GF-D8 (cell line): ENCODE results near the gene ZNF454.

Experiments
- DNase-seq: peaks from one replicate; lab custom pipeline; 2025; lab: John Stamatoyannopoulos, UW

Gene ZNF454

GRCh38 chr5:178940569-178941360 lies at the start of gene ZNF454:
Gene ZNF454, plus strand, starts transcription at chr5:178941198. Its CDS starts 1,594 bp downstream, at chr5:178942792.
- no peak for DNase-seq

DNA sequence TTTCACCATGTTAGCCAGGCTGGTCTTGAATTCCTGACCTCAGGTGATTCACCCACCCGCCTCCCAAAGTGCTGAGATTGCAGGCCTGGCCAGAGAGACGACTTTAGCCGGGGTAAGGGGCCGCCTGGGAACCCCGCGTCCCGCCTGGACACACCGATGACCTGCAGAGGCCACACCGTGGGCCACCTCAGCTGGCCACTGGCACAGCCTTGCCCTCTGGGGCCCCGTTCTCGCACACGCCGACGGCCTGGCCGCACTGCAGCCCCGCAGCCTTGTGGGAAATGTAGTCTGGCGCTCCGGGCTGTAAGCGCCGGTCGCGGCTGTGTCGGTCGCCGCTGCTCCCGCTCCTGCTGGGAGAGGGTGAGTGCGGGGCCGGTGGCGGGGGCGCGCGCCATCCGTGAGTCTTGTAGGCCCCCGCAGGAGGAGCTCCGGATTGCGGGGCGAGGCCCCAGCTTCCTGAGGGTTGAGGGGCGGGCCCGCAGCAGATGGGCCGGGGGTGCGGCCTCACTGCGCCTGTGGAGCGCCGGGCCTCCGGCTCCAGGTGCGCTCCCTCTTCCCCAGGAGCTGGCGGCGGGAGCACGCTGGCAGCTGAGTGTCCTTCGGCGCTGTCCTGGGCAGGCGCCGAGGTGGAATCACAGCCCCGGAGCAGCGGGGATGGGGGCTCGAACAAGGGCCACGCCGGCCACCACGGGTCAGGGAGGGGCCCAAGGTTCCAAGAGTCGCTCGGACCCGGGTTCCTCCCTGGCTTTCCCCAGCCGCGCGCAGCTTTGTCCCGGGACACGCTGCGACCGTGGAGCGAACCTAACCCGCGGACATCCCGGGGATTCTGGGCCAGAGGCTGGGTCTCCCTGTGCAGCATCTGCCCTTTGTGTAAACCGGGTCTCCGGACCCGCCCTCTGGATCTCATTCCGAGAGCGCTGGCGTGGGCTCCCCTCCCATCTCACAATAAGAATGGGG lies 45.1 kb upstream of the ZNF454 start, which contains the start of gene ZFP2:
TSS of gene ZFP2 (plus strand) at position 299 of the 957 bp plus-strand sequence. CDS start 35,401 bp downstream, outside the sequence.
- no peak for DNase-seq

DNA sequence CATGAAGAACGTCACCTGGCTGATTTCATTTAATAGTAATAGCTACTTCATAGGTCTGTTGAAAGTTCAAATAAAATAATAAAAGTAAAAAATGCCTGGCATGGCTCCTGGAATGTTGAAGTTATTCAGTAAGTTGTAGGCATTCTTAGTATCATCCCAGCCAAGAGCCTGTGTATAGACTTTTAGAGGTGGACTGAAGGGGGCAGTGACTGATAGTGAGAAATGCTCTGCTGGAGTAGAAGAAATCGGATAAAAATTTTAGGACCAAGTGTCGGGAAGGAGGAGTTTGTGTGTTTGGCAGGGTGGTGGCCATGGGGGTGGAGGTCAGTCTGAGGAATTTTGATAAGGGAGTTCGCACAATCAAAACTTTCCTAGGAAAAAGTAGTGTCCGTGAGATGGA lies 41.7 kb upstream of the ZNF454 start:
- no peak for DNase-seq

DNA sequence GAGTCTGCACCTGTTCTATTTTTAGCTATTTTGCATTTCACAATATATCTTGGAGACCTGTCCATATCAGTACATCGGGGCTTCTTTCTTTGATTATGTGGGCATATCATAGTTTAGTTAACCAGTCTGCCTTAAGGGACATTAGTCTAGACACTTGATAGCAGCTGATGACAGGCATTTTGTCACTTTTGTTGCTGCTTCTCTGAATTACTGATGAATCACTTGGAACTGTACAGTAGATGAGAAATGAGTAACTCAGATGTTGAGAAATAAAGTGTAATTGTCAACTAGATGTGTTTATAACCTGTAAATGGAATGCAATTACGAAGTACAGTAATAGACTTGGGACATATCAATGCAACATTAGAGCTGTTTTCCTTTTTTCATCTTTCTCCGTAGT lies 38.1 kb upstream of the ZNF454 start:
- DNase-seq = no peak

GRCh38 chr5:178931846-178932760 lies 8.9 kb upstream of the ZNF454 start:
- no peak for DNase-seq

- DNase-seq = no peak
Observed at GRCh38 chr5:178941361-178941760, 363 bp downstream of the ZNF454 start.

GRCh38 chr5:178965465-178966055 lies 24.6 kb downstream of the ZNF454 start:
- DNase-seq = no peak

- DNase-seq = no peak
Observed at GRCh38 chr5:178981381-178981780, 40.4 kb downstream of the ZNF454 start.

DNA sequence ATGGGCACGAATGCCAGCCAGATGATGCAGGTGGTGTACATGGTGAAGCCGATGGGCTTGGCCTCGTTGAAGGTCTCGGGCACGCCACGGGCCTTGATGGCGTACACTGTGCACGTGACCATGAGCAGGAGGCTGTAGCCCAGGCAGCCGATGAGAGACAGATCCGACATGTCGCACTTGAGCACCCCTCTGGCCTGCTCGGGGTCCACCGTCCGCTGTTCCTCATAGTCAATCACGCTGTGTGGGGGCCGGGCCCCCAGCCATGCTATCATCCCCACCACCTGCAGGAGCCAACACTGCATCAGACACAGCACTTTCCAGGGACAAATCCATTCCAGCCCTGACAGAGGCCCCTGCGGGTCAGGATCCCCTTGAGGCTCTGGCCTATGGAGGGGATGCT lies 41.9 kb downstream of the ZNF454 start:
- no peak for DNase-seq

DNA sequence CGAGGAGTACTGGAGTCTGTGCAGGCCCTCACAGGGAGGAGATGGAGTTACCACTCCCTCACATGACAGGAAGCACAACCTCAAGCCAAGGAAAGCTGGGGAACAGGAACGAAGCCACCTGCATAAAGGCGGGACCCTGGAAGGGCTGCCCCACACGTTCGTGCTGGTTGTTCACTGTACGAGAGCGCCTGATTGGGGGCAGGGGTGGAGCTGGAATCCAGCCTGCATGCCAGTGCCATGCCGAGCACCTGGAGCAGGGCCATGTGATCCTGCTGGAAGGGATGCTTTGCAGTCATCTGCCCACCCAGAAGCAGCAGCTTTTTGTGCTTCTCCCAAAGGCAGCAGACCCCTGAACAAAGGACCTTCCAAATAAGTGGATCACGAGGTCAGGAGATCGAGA lies 42.7 kb downstream of the ZNF454 start:
- no peak for DNase-seq

- DNase-seq = no peak
Observed at GRCh38 chr5:178984145-178985072, 43.4 kb downstream of the ZNF454 start.

DNA sequence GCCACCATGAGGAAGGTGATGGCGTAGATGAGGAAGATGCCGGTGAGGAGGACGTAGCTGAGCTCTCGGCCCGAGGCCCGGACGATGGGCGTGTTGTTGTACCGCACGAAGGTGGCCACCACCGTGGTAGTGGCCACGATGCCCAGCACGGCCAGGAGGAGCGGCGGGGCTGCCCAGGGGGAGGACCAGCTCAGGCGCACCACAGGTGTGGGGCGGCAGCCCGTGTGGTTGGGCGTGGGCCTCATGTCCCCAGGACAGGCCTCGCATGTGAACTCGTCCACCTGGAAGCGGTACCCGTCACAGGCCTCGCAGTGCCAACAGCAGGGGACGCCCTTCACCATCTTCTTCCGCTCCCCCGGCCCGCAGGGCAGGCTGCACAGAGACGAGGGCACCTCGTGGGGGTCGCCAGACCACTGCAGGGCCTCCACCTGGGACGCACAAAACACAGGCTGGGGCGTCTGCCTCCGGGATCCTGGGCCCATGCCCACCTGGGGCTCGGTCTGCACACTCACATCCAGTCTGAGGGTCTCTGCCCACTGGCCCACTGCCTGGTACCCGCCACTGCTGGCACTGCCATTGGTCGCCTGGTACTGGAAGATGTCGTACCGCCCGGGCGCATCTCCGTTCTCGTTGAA lies 45.4 kb downstream of the ZNF454 start:
- no peak for DNase-seq

GRCh38 chr5:178988436-178989220 lies 47.6 kb downstream of the ZNF454 start:
- no peak for DNase-seq

DNA sequence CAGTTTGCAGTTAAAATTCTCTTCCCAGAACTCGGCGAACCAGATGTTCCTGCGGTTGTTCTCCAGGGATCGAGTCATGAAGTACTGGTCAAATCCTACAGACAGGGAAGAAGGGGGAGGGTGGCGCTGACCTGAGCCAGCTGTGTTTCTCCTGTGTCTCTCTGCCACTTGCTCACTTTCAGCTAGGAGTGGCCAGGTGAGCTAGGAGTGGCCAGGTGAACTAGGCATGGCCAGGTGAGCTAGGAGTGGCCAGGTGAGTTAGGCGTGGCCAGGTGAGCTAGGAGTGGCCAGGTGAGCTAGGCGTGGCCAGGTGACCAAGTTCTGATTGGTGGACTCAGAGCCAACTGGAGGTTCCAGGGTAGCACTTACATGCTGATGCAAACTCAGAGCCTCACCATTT lies 48.3 kb downstream of the ZNF454 start:
- DNase-seq = no peak

GRCh38 chr5:178990491-178990890 lies 49.5 kb downstream of the ZNF454 start:
- no peak for DNase-seq

GRCh38 chr5:178991190-178992145 lies 50.5 kb downstream of the ZNF454 start:
- DNase-seq = no peak

DNA sequence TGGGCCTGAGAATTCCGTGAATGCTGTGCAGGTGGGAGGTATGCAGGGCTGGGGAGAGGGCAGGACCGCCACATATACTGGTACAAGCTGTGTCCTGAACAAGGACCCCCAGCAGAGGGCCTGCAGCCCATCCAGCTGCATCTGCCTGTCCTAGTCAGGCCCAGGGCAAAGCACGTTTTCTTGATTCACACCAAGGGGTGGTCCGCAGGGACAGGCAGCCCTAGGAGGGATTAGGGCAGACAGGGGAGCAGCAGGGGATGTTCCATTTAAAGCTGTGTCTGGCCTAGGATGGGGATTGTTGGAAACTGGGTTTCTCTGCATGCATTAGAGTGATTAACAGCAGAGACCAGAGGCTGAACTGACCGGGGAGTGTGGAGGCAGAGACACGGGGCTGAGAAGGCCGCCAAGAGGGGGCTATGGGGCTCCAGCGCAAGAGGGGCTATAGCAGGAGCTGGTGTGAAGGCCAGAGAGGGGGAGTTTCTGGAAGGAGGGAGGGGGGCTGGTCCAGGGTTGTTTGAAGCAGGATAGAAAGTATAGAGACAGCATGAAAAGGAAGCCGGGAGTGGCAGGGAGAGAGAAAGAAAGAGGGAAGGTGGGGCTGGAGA lies 51.4 kb downstream of the ZNF454 start:
- no peak for DNase-seq
